ENCODE measurements around the gene EDARADD.

- TF ChIP-seq POLR2A (IDR thresholded peaks at IDR 0.05), result no peak
- no peak for TF ChIP-seq CTCF (IDR thresholded peaks at IDR 0.05)
Observed at GRCh38 chr1:236425031-236425663, 31.1 kb downstream of the EDARADD start.
